K562 (cell line): ENCODE data around the gene CILP. TPM values are rescaled to one million over a fixed set of nuclear protein-coding genes. Genes with fewer than 3 reads are reported as not detected.
A peak's percentile ranks its signal among the peaks of the same experiment; 100 is the strongest.

ENCODE experiments used
- AFF1 ChIP-seq, 2 experiments: fragments of 450-650 bp; IDR thresholded peaks; 2 replicates each; pipeline ENCODE4 v1.6.1; 2018; ENCODE audit warnings: mild to moderate bottlenecking in 2 of 2, low read depth in 1 of 2; ENCODE audit not compliant: partially characterized antibody in 2 of 2
- ATF7 ChIP-seq: fragments of 450-650 bp; IDR thresholded peaks from 2 replicates; pipeline ENCODE4 v1.7.1; 2014; ENCODE audit warnings: mild to moderate bottlenecking, moderate library complexity
- CUX1 ChIP-seq: fragments of 200-800 bp; sonication (Bioruptor generic); IDR thresholded peaks from 2 replicates; pipeline ENCODE4 v1.6.1; 2016; ENCODE audit warnings: missing genetic modification characterization, missing compliant biosample characterization
- E2F6 ChIP-seq, 2 experiments: IDR thresholded peaks; 2 replicates each; pipeline ENCODE4 v1.6.1; 2011; ENCODE audit warnings: borderline replicate concordance in 1 of 2, control low read depth in 1 of 2, low read depth in 1 of 2, low read length in 1 of 2, mild to moderate bottlenecking in 1 of 2, mixed read lengths in 1 of 2, moderate library complexity in 1 of 2; ENCODE audit not compliant: insufficient read depth in 1 of 2, insufficient read length in 1 of 2, poor library complexity in 1 of 2, severe bottlenecking in 1 of 2; ENCODE audit errors: extremely low read depth in 1 of 2
- E4F1 ChIP-seq: fragments of 250-450 bp; sonication (Bioruptor Pico); IDR thresholded peaks from 2 replicates; pipeline ENCODE4 v1.5.0; 2021; ENCODE audit warnings: mild to moderate bottlenecking, borderline replicate concordance
- GATAD2B ChIP-seq: fragments of 450-650 bp; IDR thresholded peaks from 2 replicates; pipeline ENCODE4 v1.6.1; 2017; ENCODE audit warnings: mild to moderate bottlenecking, borderline replicate concordance
- SAP30 ChIP-seq: fragments of 200-600 bp; sonication (generic); IDR thresholded peaks from 2 replicates; pipeline ENCODE4 v1.6.1; 2012; ENCODE audit warnings: borderline replicate concordance, low read depth, mild to moderate bottlenecking, moderate library complexity, low read length, control low read depth, inconsistent platforms; ENCODE audit not compliant: insufficient read depth, poor library complexity, severe bottlenecking
- TGIF2 ChIP-seq: sonication (generic); formaldehyde crosslinking; IDR thresholded peaks from 2 replicates; pipeline ENCODE4 v1.8.1; 2022; ENCODE audit warnings: mild to moderate bottlenecking, missing genetic modification reagents, moderate library complexity
- U2AF1 ChIP-seq: fragments of 200-400 bp; formaldehyde crosslinking; optimal IDR thresholded peaks from 2 replicates; pipeline ENCODE3; 2017; ENCODE audit warnings: mild to moderate bottlenecking, low read depth, low read length, moderate library complexity
- YBX1 ChIP-seq: fragments of 450-650 bp; IDR thresholded peaks from 2 replicates; pipeline ENCODE4 v1.7.1; 2016; ENCODE audit warnings: mild to moderate bottlenecking
- ZKSCAN8 ChIP-seq: fragments of 200-800 bp; sonication (Bioruptor generic); IDR thresholded peaks from 2 replicates; pipeline ENCODE4 v1.6.1; 2016; ENCODE audit warnings: missing genetic modification characterization, missing compliant biosample characterization
- ZNF121 ChIP-seq: sonication (generic); formaldehyde crosslinking; conservative IDR thresholded peaks from 2 replicates; pipeline ENCODE4 v1.8.0; 2022; ENCODE audit warnings: missing genetic modification reagents
- polyA plus RNA-seq, 8 experiments: library from polyadenylated mRNA; depleted of rRNA in 4 of 8; stranded (reverse) in 5 of 8; unstranded in 3 of 8; fragments of >200 nt; fragmentation: Nextera tagmentation in 2 of 8; fragmentation: Illumina TruSeq in 1 of 8; extraction: Ambion mirVana in 2 of 8; extraction: Trizol in 1 of 8; gene quantifications; 2 replicates each; pipeline versions ENCODE4 v1.2.1 to v1.2.3, GENCODE V29; 2011 to 2014; ENCODE audit warnings: inconsistent platforms in 1 of 8, missing spikeins in 1 of 8
- total RNA-seq, 7 experiments: library from RNA; depleted of rRNA in 6 of 7; stranded (reverse); fragments of >200 nt in 6 of 7; fragmentation: Illumina TruSeq in 2 of 7; extraction: Trizol in 2 of 7; gene quantifications; 2 replicates each; pipeline versions ENCODE4 v1.2.1 to v1.2.3, GENCODE V29; 2011 to 2021; ENCODE audit warnings: low replicate concordance in 1 of 7

CILP gene
- total and polyA plus RNA-seq, 9 of the 15 experiments (the other 6 are each of a cell fraction or from before 2014, with no cell fraction given) = 0.03 TPM; not detected in 8

- TF ChIP-seq U2AF1 (no peak), SAP30 (peak; percentile 8), E4F1 (CRISPR knock-in tag) (no peak), E2F6 (IDR thresholded peaks at IDR 0.05; ENCODE audit: borderline replicate concordance in 1 of 2, extremely low read depth in 1 of 2, insufficient read depth in 1 of 2, insufficient read length in 1 of 2, low read depth in 1 of 2, low read length in 1 of 2, poor library complexity in 1 of 2, severe bottlenecking in 1 of 2) (peak; percentile 8 to 31), GATAD2B (no peak), TGIF2 (CRISPR knock-in tag) (no peak), AFF1 (IDR thresholded peaks at IDR 0.05; ENCODE audit: low read depth in 1 of 2, partially characterized antibody in 2 of 2) (peak in 1 of 2 experiments; percentile 87), CUX1 (no peak), ZKSCAN8 (CRISPR knock-in tag) (no peak), ATF7 (peak; percentile 76), ZNF121 (CRISPR knock-in tag) (no peak), YBX1 (no peak)
Observed at GRCh38 chr15:65184868-65185717, 26.2 kb downstream of the CILP start, which contains the start of gene CLPX (continued).
